Mesothelial cell of epicardium (in vitro differentiated cells): ENCODE data around the gene DMXL1. TPM values are rescaled to one million over a fixed set of nuclear protein-coding genes. Genes with fewer than 3 reads are reported as not detected.

Experiments
- DNase-seq, 2 experiments: peaks; one replicate each; pipeline ENCODE4 v3.0.0; 2021; ENCODE audit warnings: low spot score in 2 of 2; ENCODE audit not compliant: unreplicated experiment in 2 of 2
- H3K27ac Mint-ChIP-seq: 2 replicates; pipeline ENCODE4 v1.8.0; 2021; ENCODE audit warnings: mixed read lengths
- H3K27me3 Mint-ChIP-seq: 2 replicates; pipeline ENCODE4 v1.8.0; 2021; ENCODE audit warnings: low read depth, mixed read lengths
- H3K36me3 Mint-ChIP-seq: 2 replicates; pipeline ENCODE4 v1.8.0; 2021; ENCODE audit warnings: mixed read lengths
- H3K4me1 Mint-ChIP-seq: 2 replicates; pipeline ENCODE4 v1.8.0; 2021; ENCODE audit warnings: mixed read lengths
- H3K4me3 Mint-ChIP-seq: 2 replicates; pipeline ENCODE4 v1.8.0; 2021; ENCODE audit warnings: mild to moderate bottlenecking, moderate library complexity, mixed read lengths
- H3K9me3 Mint-ChIP-seq: 2 replicates; pipeline ENCODE4 v1.8.0; 2021; ENCODE audit warnings: mixed read lengths
- CTCF ChIP-seq: fragments of 200-600 bp; sonication (generic); IDR thresholded peaks from one replicate; pipeline ENCODE4 v1.5.0; 2021; ENCODE audit warnings: antibody characterized with exemption; ENCODE audit not compliant: unreplicated experiment
- total RNA-seq: library from RNA; stranded (reverse); gene quantifications from 3 replicates; pipeline ENCODE4 v1.2.1, GENCODE V29; 2021

Gene DMXL1
- total RNA-seq, 1 donor from 2014 or later: 74.9 TPM

GRCh38 chr5:119136666-119137318, 65.9 kb downstream of the DMXL1 start:
- DNase-seq: no peak
- no peak overlapping the region for H3K4me3 Mint-ChIP-seq
- H3K9me3 Mint-ChIP-seq: peaks cover 68% of the 10 kb centered on the region
- H3K36me3 Mint-ChIP-seq: peaks cover 91% of the 10 kb centered on the region
- no peak overlapping the region for H3K27ac Mint-ChIP-seq
- H3K4me1 Mint-ChIP-seq: no peaks in the 10 kb centered on the region
- H3K27me3 Mint-ChIP-seq: no peaks in the 10 kb centered on the region
- no peak for TF ChIP-seq CTCF

- Mint-ChIP-seq H3K27me3 (no peaks in the 10 kb centered on the region), H3K27ac (no peak overlapping the region), H3K4me1 (no peaks in the 10 kb centered on the region), H3K36me3 (peaks cover 75% of the 10 kb centered on the region), H3K4me3 (no peak overlapping the region), H3K9me3 (peaks cover 40% of the 10 kb centered on the region)
- DNase-seq: no peak
- no peak for TF ChIP-seq CTCF
These were observed 82.7 kb downstream of the DMXL1 start for GRCh38 chr5:119153629-119154028.

- TF ChIP-seq CTCF: no peak
- H3K36me3 Mint-ChIP-seq: peaks cover 76% of the 10 kb centered on the region
- no peak for DNase-seq
- H3K4me3 Mint-ChIP-seq: no peak overlapping the region
- no peak overlapping the region for H3K27ac Mint-ChIP-seq
- H3K4me1 Mint-ChIP-seq: no peaks in the 10 kb centered on the region
- H3K27me3 Mint-ChIP-seq: no peaks in the 10 kb centered on the region
- H3K9me3 Mint-ChIP-seq: peaks cover 43% of the 10 kb centered on the region
These were observed 87.3 kb downstream of the DMXL1 start for GRCh38 chr5:119158144-119158543.

- Mint-ChIP-seq H3K36me3 (peaks cover 59% of the 10 kb centered on the region), H3K27ac (no peak overlapping the region), H3K27me3 (no peaks in the 10 kb centered on the region), H3K9me3 (peaks cover 26% of the 10 kb centered on the region), H3K4me1 (no peaks in the 10 kb centered on the region), H3K4me3 (no peak overlapping the region)
- no peak for TF ChIP-seq CTCF
- DNase-seq: no peak
These were observed 90.5 kb downstream of the DMXL1 start for GRCh38 chr5:119161430-119161829.

GRCh38 chr5:119166026-119166425, 95.1 kb downstream of the DMXL1 start:
- H3K4me1 Mint-ChIP-seq: peaks cover 8% of the 10 kb centered on the region
- no peak for DNase-seq
- peaks cover 11% of the 10 kb centered on the region for H3K9me3 Mint-ChIP-seq
- no peak for TF ChIP-seq CTCF
- peaks cover 43% of the 10 kb centered on the region for H3K36me3 Mint-ChIP-seq
- no peaks in the 10 kb centered on the region for H3K27me3 Mint-ChIP-seq
- no peak overlapping the region for H3K27ac Mint-ChIP-seq
- H3K4me3 Mint-ChIP-seq: no peak overlapping the region
